Fibroblast of pulmonary artery (primary cell): ENCODE data around the gene GPR107.
A peak's percentile ranks its signal among the peaks of the same experiment; 100 is the strongest.

Source experiments
- DNase-seq: peaks from one replicate; pipeline ENCODE4 v3.0.0-alpha.2; 2010; ENCODE audit warnings: low read depth
- H3K4me3 ChIP-seq: replicated peaks from 2 replicates; pipeline ENCODE4 v1.5.1; 2011; ENCODE audit warnings: low read depth, mild to moderate bottlenecking, control low read depth, low read length, moderate library complexity
- TF ChIP-seq, protein P1 (sequence below): IDR thresholded peaks from 2 replicates; pipeline ENCODE4 v1.5.1; 2011; ENCODE audit warnings: mild to moderate bottlenecking, control low read depth, low read length, inconsistent platforms; ENCODE audit errors: missing control alignments

Gene GPR107

DNA sequence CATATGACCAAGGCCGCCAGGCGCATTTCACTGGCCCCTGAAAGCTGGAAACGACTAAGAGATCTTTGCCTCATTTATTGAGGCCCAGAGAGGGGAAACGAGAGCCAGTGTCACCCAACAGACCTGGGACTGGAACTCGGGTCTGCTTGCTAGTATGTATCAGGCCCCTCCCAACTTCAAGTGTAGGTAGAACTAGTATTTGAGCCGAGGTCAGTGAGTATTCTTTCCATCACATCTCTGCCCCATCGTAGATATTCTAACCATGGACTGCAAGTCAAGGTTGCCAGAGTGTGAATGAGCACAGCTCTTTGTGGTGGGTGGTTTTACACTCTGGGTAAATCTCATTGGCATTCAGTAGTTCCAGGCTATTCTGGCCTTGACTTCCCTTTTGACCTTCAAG, 42.2 kb downstream of the GPR107 start:
- no peak overlapping the region for H3K4me3 ChIP-seq
- TF ChIP-seq, protein P1, sequence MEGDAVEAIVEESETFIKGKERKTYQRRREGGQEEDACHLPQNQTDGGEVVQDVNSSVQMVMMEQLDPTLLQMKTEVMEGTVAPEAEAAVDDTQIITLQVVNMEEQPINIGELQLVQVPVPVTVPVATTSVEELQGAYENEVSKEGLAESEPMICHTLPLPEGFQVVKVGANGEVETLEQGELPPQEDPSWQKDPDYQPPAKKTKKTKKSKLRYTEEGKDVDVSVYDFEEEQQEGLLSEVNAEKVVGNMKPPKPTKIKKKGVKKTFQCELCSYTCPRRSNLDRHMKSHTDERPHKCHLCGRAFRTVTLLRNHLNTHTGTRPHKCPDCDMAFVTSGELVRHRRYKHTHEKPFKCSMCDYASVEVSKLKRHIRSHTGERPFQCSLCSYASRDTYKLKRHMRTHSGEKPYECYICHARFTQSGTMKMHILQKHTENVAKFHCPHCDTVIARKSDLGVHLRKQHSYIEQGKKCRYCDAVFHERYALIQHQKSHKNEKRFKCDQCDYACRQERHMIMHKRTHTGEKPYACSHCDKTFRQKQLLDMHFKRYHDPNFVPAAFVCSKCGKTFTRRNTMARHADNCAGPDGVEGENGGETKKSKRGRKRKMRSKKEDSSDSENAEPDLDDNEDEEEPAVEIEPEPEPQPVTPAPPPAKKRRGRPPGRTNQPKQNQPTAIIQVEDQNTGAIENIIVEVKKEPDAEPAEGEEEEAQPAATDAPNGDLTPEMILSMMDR = no peak
- no peak for DNase-seq

DNA sequence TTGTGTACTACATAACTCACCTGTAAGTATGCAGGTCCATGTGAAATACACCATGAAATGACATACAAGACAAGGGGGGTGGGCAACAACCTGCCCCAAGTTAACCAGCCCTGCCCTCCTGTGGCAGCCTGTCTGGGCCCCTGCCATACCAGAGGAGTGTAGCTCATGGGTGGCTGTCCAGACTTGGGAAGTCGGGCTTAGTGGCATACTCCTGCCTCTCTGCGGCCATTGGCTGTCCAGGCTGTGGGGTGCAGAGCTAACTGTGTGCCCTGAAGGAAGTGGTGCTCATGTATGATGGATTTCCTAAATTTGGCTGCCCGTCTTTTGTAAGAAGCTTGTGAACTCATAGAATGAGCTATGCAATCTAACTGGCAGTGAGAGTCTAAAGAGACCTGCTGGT, 47.0 kb downstream of the GPR107 start:
- no peak overlapping the region for H3K4me3 ChIP-seq
- TF ChIP-seq, protein P1 = no peak
- no peak for DNase-seq

DNA sequence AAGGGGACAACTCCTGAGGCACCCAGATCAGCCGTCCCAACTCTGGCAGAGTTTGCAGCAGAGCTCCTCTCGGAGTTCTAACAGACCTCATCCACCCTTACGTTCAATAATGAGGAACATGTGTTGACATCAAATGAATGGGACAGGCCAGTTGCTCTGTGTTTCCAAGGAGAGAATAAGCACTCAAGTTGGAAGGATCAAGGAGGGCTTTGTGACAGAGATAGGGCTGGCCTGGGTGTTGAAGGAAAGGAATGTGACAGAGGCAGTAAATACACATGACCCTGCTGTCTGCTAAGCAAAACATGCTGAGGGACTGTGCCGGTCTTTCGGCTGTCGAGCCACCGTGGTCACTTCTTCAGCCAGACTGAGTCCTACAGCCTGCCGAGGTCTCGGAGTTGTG, 48.2 kb downstream of the GPR107 start:
- TF ChIP-seq, protein P1 = no peak

DNA sequence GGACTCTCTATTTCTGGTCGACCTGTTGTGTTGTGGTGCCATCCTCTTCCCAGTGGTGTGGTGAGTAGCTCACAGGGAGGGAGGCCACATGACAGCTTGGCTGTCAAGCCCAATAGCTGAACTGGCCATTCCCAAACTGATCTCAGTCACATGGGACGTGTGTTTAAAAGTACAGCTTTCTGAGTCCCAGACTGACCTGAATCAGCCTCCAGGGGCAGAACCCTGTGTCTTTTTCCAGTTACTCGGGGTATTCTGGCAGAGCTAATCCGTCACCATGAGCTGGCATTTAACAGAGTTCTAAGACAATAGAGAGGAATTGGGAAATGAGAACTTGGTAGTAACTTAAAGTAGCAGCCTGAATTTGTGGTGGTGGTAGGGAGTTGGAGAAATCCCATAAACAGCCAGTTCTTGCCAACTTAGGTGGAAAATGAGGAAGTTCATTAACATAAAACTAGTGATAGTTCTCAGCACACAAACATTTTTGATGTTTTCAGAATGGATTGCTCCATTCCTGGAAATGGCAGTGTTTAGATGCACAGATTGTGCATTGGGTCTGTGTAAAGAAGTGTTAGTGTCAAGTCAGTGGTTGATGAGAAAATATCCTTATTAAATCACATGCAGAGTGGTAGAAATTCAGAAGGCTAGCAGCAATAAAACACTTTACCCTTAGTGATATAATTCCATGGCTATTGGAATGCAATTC, 50.9 kb downstream of the GPR107 start:
- DNase-seq = no peak
- TF ChIP-seq, protein P1 = no peak
- H3K4me3 ChIP-seq = no peak overlapping the region

More for the DNA sequence above, 48.2 kb downstream of the GPR107 start:
- no peak overlapping the region for H3K4me3 ChIP-seq
- no peak for DNase-seq

DNA sequence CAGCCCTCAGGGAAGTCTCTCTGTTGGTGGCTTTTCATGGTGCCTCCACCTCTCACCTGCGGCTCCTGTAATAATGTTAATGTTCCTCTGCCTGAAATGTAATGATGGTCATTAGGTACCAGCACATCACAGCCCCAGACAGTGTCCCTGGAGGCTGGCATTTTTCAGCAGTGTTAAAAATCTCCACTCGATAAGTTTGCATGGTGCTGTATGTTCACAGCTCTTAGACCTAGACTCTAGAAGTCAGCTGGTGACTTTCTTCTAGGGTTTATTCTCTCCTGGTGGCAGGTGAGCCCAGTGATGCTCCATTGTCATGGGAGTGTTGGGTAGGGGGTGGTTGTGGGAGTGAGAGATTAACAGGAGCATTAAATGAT, 53.1 kb downstream of the GPR107 start:
- TF ChIP-seq, protein P1 = no peak
- H3K4me3 ChIP-seq = no peak overlapping the region
- DNase-seq = no peak

DNA sequence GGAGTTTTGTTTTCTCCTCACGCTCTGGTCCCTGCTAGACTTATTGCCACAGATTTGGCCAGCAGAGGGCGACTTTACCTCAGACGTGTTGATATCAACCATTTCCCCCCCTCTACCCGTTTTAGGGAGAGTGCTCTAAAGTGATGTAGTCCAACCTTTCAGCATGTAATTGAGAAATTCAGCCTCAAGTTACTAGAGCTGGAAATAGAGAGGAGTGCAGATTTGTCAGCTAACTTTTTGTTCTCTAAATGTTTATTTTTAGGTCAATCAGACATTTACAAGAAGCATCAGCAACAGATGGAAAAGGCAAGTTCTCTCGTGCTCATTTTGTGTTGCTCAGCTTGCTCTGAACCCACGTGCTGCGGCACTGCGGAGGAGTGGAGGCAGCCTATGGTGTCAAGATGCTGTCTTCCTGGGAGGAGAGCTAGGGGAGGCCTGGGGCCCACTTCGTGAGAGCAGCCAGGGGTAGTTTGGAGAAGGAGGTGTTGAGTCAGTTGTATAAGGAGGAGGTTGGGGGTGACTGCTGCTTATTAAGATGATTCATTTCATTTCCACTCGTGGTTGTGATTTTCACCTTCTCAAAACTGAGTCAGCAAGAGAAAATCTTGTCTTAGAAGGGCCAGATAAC, 53.6 kb downstream of the GPR107 start:
- TF ChIP-seq, protein P1 = peak; percentile 84
- H3K4me3 ChIP-seq = no peak overlapping the region
- DNase-seq = peak; percentile 89

DNA sequence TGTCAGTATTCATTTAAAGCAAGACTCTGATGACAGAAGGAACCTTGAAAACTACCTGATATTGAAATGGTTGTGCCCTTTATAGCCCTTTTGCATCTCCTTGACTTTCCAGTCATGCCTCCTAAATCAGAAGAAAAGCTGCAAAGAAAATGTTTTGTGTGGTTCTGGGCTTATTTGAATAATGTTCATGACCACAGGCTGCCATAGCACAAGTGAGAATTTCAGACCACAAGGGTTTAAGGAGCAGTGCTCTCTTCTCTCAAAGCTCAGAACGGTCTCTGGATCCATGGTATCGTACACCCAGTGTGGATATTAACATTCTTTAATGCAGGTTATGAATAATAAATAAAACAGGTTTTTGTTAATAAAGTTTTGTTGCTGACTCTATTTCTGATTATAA, 54.2 kb downstream of the GPR107 start:
- no peak overlapping the region for H3K4me3 ChIP-seq
- no peak for DNase-seq
- TF ChIP-seq, protein P1 = no peak
